H1 (cell line): Measurements from ENCODE around the gene WDR74.

ENCODE experiments used
- CTCF ChIP-seq, 3 experiments: IDR thresholded peaks; 1 replicate in 2 of 3; 2 replicates in 1 of 3; pipeline versions ENCODE4 v1.5.1 to v1.6.1; 2011; ENCODE audit warnings: low read length in 3 of 3, mild to moderate bottlenecking in 3 of 3, inconsistent platforms in 2 of 3, low read depth in 1 of 3, moderate library complexity in 1 of 3; ENCODE audit not compliant: insufficient read depth in 1 of 3; ENCODE audit errors: control extremely low read depth in 1 of 3
- GABPA ChIP-seq: IDR thresholded peaks from 2 replicates; pipeline ENCODE4 v1.6.1; 2011; ENCODE audit warnings: mild to moderate bottlenecking, low read length, moderate library complexity, borderline replicate concordance; ENCODE audit not compliant: insufficient read depth
- TAF1 ChIP-seq: IDR thresholded peaks from 2 replicates; pipeline ENCODE4 v1.6.1; 2011; ENCODE audit warnings: mild to moderate bottlenecking, low read depth, low read length
- ZNF274 ChIP-seq: IDR thresholded peaks from 2 replicates; pipeline ENCODE4 v1.7.0; 2012; ENCODE audit warnings: low read length, borderline replicate concordance; ENCODE audit errors: extremely low read depth

- TF ChIP-seq ZNF274 (no peak), GABPA (no peak), TAF1 (no peak), CTCF (IDR thresholded peaks at IDR 0.05; ENCODE audit: control extremely low read depth in 1 of 3, insufficient read depth in 1 of 3, low read depth in 1 of 3, low read length in 3 of 3) (no peak)
These were observed 49.7 kb upstream of the WDR74 start for GRCh38 chr11:62889126-62889483.
